Neural cell (in vitro differentiated cells): ENCODE measurements around the gene SLFNL1. TPM values are rescaled to one million over a fixed set of nuclear protein-coding genes. Genes with fewer than 3 reads are reported as not detected.

Source experiments
- H2AFZ ChIP-seq: fragments of 200-600, 300-800 bp; sonication (generic), shearing (Covaris generic); 2 replicates; pipeline ENCODE4 v1.6.0; 2014; ENCODE audit warnings: low read depth, mild to moderate bottlenecking, antibody characterized with exemption, low read length, moderate library complexity
- H3F3A ChIP-seq: fragments of 200-600 bp; shearing (Covaris generic); 2 replicates; pipeline ENCODE4 v1.6.1; 2016; ENCODE audit warnings: mild to moderate bottlenecking, moderate library complexity, mixed read lengths, antibody characterized with exemption, low read length; ENCODE audit not compliant: insufficient read depth, poor library complexity, severe bottlenecking
- H3K27ac ChIP-seq: fragments of 200-600, 300-800 bp; sonication (generic), shearing (Covaris generic); 2 replicates; pipeline ENCODE4 v1.5.1; 2014; ENCODE audit warnings: mild to moderate bottlenecking, low read length, moderate library complexity
- H3K27me3 ChIP-seq: fragments of 300-800, 200-600 bp; sonication (generic), shearing (Covaris generic); 2 replicates; pipeline ENCODE4 v1.6.0; 2014; ENCODE audit warnings: mild to moderate bottlenecking, low read depth, low read length, moderate library complexity; ENCODE audit not compliant: insufficient read depth
- H3K36me3 ChIP-seq: fragments of 300-800, 200-600 bp; sonication (generic), shearing (Covaris generic); 2 replicates; pipeline ENCODE4 v1.5.1; 2014; ENCODE audit warnings: mild to moderate bottlenecking, antibody characterized with exemption, low read length, moderate library complexity; ENCODE audit not compliant: insufficient read depth
- H3K4me2 ChIP-seq: fragments of 300-800, 200-600 bp; sonication (generic), shearing (Covaris generic); 2 replicates; pipeline ENCODE4 v1.6.0; 2014; ENCODE audit warnings: mild to moderate bottlenecking, low read length
- H3K4me3 ChIP-seq: fragments of 300-800, 200-600 bp; sonication (generic), shearing (Covaris generic); 2 replicates; pipeline ENCODE4 v1.5.1; 2014; ENCODE audit warnings: mild to moderate bottlenecking, low read length, moderate library complexity
- H3K79me2 ChIP-seq: fragments of 200-600 bp; shearing (Covaris generic); replicated peaks from 2 replicates; pipeline ENCODE4 v1.6.0; 2014; ENCODE audit warnings: mild to moderate bottlenecking, low read length, moderate library complexity; ENCODE audit not compliant: insufficient read depth
- H3K9ac ChIP-seq: fragments of 300-800, 200-600 bp; sonication (generic), shearing (Covaris generic); 2 replicates; pipeline ENCODE4 v1.6.1; 2016; ENCODE audit warnings: mild to moderate bottlenecking, low read length, mixed read lengths
- H3K9me2 ChIP-seq: fragments of 200-600 bp; shearing (Covaris generic); 2 replicates; pipeline ENCODE4 v1.6.1; 2016; ENCODE audit warnings: mild to moderate bottlenecking, low read length, mixed read lengths; ENCODE audit not compliant: insufficient read depth
- H3K9me3 ChIP-seq: fragments of 200-600, 300-800 bp; sonication (generic), shearing (Covaris generic); 2 replicates; pipeline ENCODE4 v1.6.1; 2016; ENCODE audit warnings: mild to moderate bottlenecking, mixed run types, low read length, moderate library complexity, mixed read lengths
- H4K20me1 ChIP-seq: fragments of 200-600 bp; shearing (Covaris generic); 2 replicates; pipeline ENCODE4 v1.6.1; 2016; ENCODE audit warnings: mild to moderate bottlenecking, mixed run types; ENCODE audit not compliant: insufficient read depth
- EP300 ChIP-seq: fragments of 450-650 bp; conservative IDR thresholded peaks from 2 replicates; pipeline ENCODE4 v1.6.1; 2014; ENCODE audit warnings: antibody characterized with exemption, mild to moderate bottlenecking, moderate library complexity; ENCODE audit not compliant: poor library complexity, severe bottlenecking
- EZH2 ChIP-seq: fragments of 200-600, 300-800 bp; shearing (Covaris generic), sonication (generic); IDR thresholded peaks from 2 replicates; pipeline ENCODE4 v1.6.1; 2014; ENCODE audit warnings: antibody characterized with exemption, low read length, borderline replicate concordance, mild to moderate bottlenecking; ENCODE audit not compliant: insufficient read depth, poor library complexity, severe bottlenecking
- MXI1 ChIP-seq: fragments of 450-650 bp; conservative IDR thresholded peaks from 2 replicates; pipeline ENCODE4 v1.6.1; 2014; ENCODE audit warnings: antibody characterized with exemption, mild to moderate bottlenecking; ENCODE audit not compliant: poor library complexity, severe bottlenecking
- POLR2AphosphoS5 ChIP-seq: IDR thresholded peaks from 2 replicates; pipeline ENCODE4 v1.6.1; 2012
- RAD21 ChIP-seq: fragments of 450-650 bp; conservative IDR thresholded peaks from 2 replicates; pipeline ENCODE4 v1.6.1; 2014; ENCODE audit warnings: antibody characterized with exemption, mild to moderate bottlenecking, moderate library complexity
- REST ChIP-seq: IDR thresholded peaks from 2 replicates; pipeline ENCODE4 v1.6.1; 2012; ENCODE audit warnings: borderline replicate concordance
- SMC3 ChIP-seq: fragments of 450-650 bp; conservative IDR thresholded peaks from 2 replicates; pipeline ENCODE4 v1.6.1; 2014; ENCODE audit warnings: antibody characterized with exemption, mild to moderate bottlenecking, moderate library complexity; ENCODE audit not compliant: poor library complexity
- TAF1 ChIP-seq: IDR thresholded peaks from 2 replicates; pipeline ENCODE4 v1.6.1; 2012; ENCODE audit warnings: low read depth
- polyA plus RNA-seq: library from polyadenylated mRNA; depleted of rRNA; stranded (reverse); fragments of >200 nt; gene quantifications from 2 replicates; pipeline ENCODE4 v1.2.3, GENCODE V29; 2014
- TF ChIP-seq, protein P1 (sequence below): fragments of 450-650 bp; IDR thresholded peaks from 2 replicates; pipeline ENCODE4 v1.5.1; 2014; ENCODE audit warnings: antibody characterized with exemption, mild to moderate bottlenecking, moderate library complexity; ENCODE audit not compliant: poor library complexity, severe bottlenecking

The SLFNL1 gene
- polyA plus RNA-seq, 1 donor from 2014 or later: 0.26 TPM

GRCh38 chr1:40980453-40981121 is 40.9 kb downstream of the SLFNL1 start:
- peak overlapping the region; percentile 85 for H3K27ac ChIP-seq
- no peak for TF ChIP-seq SMC3
- no peak for TF ChIP-seq TAF1

GRCh38 chr1:40980068-40980452 is 41.5 kb downstream of the SLFNL1 start:
- Histone ChIP-seq H3K9ac (peak overlapping the region; percentile 83), H3K4me2 (no peak overlapping the region), H2AFZ (peak overlapping the region; percentile 71), H3K9me2 (no peaks in the 10 kb centered on the region), H3K9me3 (no peaks in the 10 kb centered on the region), H3K27ac (peak overlapping the region; percentile 85), H3K36me3 (peaks cover 4% of the 10 kb centered on the region), H3K79me2 (peaks cover 29% of the 10 kb centered on the region), H4K20me1 (no peaks in the 10 kb centered on the region), H3K27me3 (no peaks in the 10 kb centered on the region), H3F3A (peaks cover 6% of the 10 kb centered on the region), H3K4me3 (peak overlapping the region; percentile 88)
- TF ChIP-seq TAF1 (no peak), REST (peak; percentile 50), EZH2 (no peak), SMC3 (no peak), MXI1 (peak; percentile 43), RAD21 (no peak), POLR2AphosphoS5 (no peak), EP300 (no peak)
- TF ChIP-seq, protein P1, sequence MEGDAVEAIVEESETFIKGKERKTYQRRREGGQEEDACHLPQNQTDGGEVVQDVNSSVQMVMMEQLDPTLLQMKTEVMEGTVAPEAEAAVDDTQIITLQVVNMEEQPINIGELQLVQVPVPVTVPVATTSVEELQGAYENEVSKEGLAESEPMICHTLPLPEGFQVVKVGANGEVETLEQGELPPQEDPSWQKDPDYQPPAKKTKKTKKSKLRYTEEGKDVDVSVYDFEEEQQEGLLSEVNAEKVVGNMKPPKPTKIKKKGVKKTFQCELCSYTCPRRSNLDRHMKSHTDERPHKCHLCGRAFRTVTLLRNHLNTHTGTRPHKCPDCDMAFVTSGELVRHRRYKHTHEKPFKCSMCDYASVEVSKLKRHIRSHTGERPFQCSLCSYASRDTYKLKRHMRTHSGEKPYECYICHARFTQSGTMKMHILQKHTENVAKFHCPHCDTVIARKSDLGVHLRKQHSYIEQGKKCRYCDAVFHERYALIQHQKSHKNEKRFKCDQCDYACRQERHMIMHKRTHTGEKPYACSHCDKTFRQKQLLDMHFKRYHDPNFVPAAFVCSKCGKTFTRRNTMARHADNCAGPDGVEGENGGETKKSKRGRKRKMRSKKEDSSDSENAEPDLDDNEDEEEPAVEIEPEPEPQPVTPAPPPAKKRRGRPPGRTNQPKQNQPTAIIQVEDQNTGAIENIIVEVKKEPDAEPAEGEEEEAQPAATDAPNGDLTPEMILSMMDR: peak; percentile 18

More at GRCh38 chr1:40980453-40981121, 40.9 kb downstream of the SLFNL1 start:
- H4K20me1 ChIP-seq: no peaks in the 10 kb centered on the region
- H2AFZ ChIP-seq: peak overlapping the region; percentile 71
- H3K4me2 ChIP-seq: peak overlapping the region; percentile 94
- H3F3A ChIP-seq: peaks cover 6% of the 10 kb centered on the region
- H3K79me2 ChIP-seq: peaks cover 29% of the 10 kb centered on the region
- peak overlapping the region; percentile 83 for H3K9ac ChIP-seq
- H3K9me3 ChIP-seq: no peaks in the 10 kb centered on the region
- H3K9me2 ChIP-seq: no peaks in the 10 kb centered on the region
- peak overlapping the region; percentile 88 for H3K4me3 ChIP-seq
- H3K27me3 ChIP-seq: no peaks in the 10 kb centered on the region
- H3K36me3 ChIP-seq: peaks cover 4% of the 10 kb centered on the region
